ENCODE data around the gene CASQ2. TPM values are rescaled to one million over a fixed set of nuclear protein-coding genes. Genes with fewer than 3 reads are reported as not detected.
A peak's percentile ranks its signal among the peaks of the same experiment; 100 is the strongest.

The CASQ2 gene
- total RNA-seq, 1 donor from 2014 or later = 0.11 TPM

- Mint-ChIP-seq H3K27me3 (ENCODE audit: low read depth, unreplicated experiment) (no peaks in the 10 kb centered on the region), H3K36me3 (ENCODE audit: low read depth, unreplicated experiment) (peaks cover 8% of the 10 kb centered on the region), H3K4me1 (ENCODE audit: low read depth, unreplicated experiment) (peaks cover 30% of the 10 kb centered on the region), H3K9me3 (ENCODE audit: unreplicated experiment) (no peaks in the 10 kb centered on the region), H3K4me3 (ENCODE audit: unreplicated experiment) (no peak overlapping the region), H3K27ac (ENCODE audit: unreplicated experiment) (peak overlapping the region; percentile 18)
- Histone ChIP-seq H3K27ac (ENCODE audit: low read depth, low read length) (no peak overlapping the region), H3K79me2 (ENCODE audit: insufficient read depth, low read length) (peaks cover 56% of the 10 kb centered on the region), H4K20me1 (ENCODE audit: insufficient read depth, low read length) (peaks cover 46% of the 10 kb centered on the region), H3K4me1 (ENCODE audit: insufficient read depth, low read length) (peaks cover 26% of the 10 kb centered on the region), H3K27me3 (ENCODE audit: insufficient read depth, low read length) (no peaks in the 10 kb centered on the region), H3K4me2 (ENCODE audit: low read length) (no peak overlapping the region), H3K36me3 (ENCODE audit: insufficient read depth, low read length) (peaks cover 3% of the 10 kb centered on the region), H3K9ac (ENCODE audit: low read length) (no peak overlapping the region), H3K9me3 (ENCODE audit: insufficient read depth, low read depth, low read length) (no peaks in the 10 kb centered on the region), H2AFZ (ENCODE audit: low read depth, low read length) (no peak overlapping the region), H3K4me3 (ENCODE audit: insufficient read depth, low read depth, low read length) (no peak overlapping the region)
- no peak for DNase-seq (ENCODE audit: low read depth)
- no peak for FAIRE-seq
- TF ChIP-seq CTCF (IDR thresholded peaks at IDR 0.05; ENCODE audit: insufficient read depth, low read depth, low read length) (no peak), EZH2 (IDR thresholded peaks at IDR 0.05; ENCODE audit: insufficient read depth, low read length) (no peak)
These were observed 117.6 kb downstream of the CASQ2 start for GRCh38 chr1:115650961-115651360.

Other genes with a start within 250 kb of the CASQ2 start
- 12.9 and 13.8 TPM in 2 replicates for gene VANGL1, start 126.7 kb downstream of the CASQ2 start, total RNA-seq
- 0.18 TPM in 1 of 2 replicates, not detected in the other for gene NHLH2, start 72.4 kb upstream of the CASQ2 start, total RNA-seq
- gene SLC22A15, start 207.8 kb upstream of the CASQ2 start, total RNA-seq = 10.3 and 12.0 TPM in 2 replicates

All from astrocyte (in vitro differentiated cells and primary cell).